Left ventricle myocardium inferior (tissue), 1 donor: ENCODE measurements around the gene STAP2. TPM values are rescaled to one million over a fixed set of nuclear protein-coding genes. Genes with fewer than 3 reads are reported as not detected.

Experiments used
- DNase-seq: peaks from one replicate; pipeline ENCODE4 v3.0.0-alpha.2; 2020
- H3K27ac ChIP-seq: fragments of 200-600 bp; replicated peaks from 2 replicates; pipeline ENCODE4 v1.8.0; 2021
- H3K27me3 ChIP-seq: fragments of 200-600 bp; 2 replicates; pipeline ENCODE4 v1.8.0; 2021; ENCODE audit warnings: low read depth
- H3K36me3 ChIP-seq: fragments of 200-600 bp; 2 replicates; pipeline ENCODE4 v1.8.0; 2021
- H3K4me1 ChIP-seq: fragments of 200-600 bp; 2 replicates; pipeline ENCODE4 v1.8.0; 2021
- H3K4me3 ChIP-seq: fragments of 200-600 bp; 2 replicates; pipeline ENCODE4 v1.8.0; 2021; ENCODE audit warnings: mild to moderate bottlenecking, moderate library complexity
- H3K9me3 ChIP-seq: fragments of 200-600 bp; replicated peaks from 2 replicates; pipeline ENCODE4 v1.8.0; 2021
- intact Hi-C: fragments of 100-400 bp; cut with micrococcal nuclease; formaldehyde crosslinking; loops from one replicate; pipeline ENCODE4 v1.11.0; 2022
- total RNA-seq: library from RNA; stranded (reverse); fragmentation: NEBNext Ultra II Directional; extraction: Animal tissue kit (Norgen Biotek cat#: 25700); gene quantifications from one replicate; pipeline ENCODE4 v1.2.1, GENCODE V29; 2021
- TF ChIP-seq, protein P1 (sequence below): fragments of 200-600 bp; IDR thresholded peaks from 2 replicates; pipeline ENCODE4 v1.8.0; 2021; ENCODE audit warnings: antibody characterized with exemption, mild to moderate bottlenecking, borderline replicate concordance
- donor health status: DM: no; HTN: yes; CAD: no; lungs with severe emphysema.

The STAP2 gene
- total RNA-seq, 1 donor from 2014 or later, result 2.6 TPM

DNA sequence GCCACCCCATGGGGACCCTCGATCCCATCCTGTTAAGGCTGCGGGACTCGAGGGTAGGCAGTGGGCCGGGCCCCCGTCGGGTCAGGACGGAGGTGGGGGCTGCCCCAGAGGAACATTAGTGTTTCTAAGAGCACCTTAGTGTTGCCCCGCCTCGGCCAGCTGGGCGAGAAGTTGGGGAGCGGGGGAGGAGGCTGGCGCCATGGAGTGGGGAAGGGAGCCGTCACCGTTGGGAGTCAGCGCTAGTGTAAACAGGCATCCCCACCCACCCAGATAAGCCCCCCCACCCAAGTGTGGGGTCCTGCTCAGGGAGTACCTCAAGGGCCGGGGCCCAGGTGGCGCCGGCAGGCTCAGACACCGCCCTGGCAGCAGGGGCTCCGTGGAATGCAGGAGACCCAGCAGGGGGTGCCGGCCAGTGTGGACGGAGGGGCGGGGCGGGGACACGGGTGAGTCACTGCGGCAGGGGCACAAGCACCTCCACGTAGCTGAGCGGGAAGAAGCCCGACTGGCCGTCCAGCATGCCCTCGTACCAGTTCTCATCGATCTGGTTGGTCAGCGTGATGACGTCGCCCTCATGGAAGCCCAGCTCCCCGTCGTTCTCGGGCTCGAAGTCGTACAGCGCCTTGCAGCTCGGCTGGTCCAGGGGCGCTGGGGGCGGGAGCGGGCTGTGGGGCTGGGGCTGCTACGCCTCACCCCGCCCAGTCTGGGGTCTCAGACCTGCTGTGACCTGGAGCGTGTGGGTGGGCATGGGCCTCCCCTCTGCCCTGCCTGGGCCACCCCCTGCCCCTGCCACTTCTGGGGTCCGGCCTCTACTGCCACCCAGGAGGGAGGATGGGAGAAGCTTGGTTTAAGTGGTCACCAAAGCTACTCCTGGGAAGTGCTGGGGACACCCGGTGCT, 22.8 kb upstream of the STAP2 start:
- Histone ChIP-seq H3K4me3 (no peak overlapping the region), H3K9me3 (no peaks in the 10 kb centered on the region), H3K27me3 (no peaks in the 10 kb centered on the region), H3K27ac (no peak overlapping the region), H3K4me1 (peaks cover 4% of the 10 kb centered on the region), H3K36me3 (peaks cover 74% of the 10 kb centered on the region)
- TF ChIP-seq, protein P1, sequence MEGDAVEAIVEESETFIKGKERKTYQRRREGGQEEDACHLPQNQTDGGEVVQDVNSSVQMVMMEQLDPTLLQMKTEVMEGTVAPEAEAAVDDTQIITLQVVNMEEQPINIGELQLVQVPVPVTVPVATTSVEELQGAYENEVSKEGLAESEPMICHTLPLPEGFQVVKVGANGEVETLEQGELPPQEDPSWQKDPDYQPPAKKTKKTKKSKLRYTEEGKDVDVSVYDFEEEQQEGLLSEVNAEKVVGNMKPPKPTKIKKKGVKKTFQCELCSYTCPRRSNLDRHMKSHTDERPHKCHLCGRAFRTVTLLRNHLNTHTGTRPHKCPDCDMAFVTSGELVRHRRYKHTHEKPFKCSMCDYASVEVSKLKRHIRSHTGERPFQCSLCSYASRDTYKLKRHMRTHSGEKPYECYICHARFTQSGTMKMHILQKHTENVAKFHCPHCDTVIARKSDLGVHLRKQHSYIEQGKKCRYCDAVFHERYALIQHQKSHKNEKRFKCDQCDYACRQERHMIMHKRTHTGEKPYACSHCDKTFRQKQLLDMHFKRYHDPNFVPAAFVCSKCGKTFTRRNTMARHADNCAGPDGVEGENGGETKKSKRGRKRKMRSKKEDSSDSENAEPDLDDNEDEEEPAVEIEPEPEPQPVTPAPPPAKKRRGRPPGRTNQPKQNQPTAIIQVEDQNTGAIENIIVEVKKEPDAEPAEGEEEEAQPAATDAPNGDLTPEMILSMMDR, result no peak
- intact Hi-C loops, result no loop called here
- DNase-seq, result no peak

DNA sequence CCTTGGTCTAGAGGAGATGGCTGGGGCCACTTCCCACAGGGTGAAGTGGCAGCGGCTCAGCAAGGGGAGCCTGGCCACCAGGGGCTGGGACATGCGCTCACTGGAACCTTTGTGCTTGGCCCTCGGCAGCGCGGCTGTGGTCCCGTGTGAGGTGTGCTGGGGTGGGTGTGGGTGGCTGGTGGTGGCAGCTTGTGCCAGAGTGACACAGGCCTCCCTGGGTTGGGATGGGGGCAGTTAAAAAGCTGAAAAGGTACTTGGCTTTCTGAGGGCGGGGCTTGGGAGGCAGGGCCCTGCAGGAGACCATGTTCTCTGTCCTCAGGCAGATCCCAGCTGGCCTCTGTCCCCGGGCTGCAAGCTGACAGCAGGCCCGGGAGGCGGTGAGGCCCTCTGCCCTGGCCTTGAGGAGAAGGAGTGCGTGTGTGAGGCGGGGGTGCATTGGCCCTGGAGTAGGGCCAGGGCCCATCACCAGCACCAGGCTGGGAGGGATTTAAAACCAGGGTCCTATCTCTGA, 22.1 kb upstream of the STAP2 start:
- TF ChIP-seq, protein P1, result no peak
- H3K36me3 ChIP-seq, result peaks cover 67% of the 10 kb centered on the region
- peaks cover 3% of the 10 kb centered on the region for H3K4me1 ChIP-seq
- no peak overlapping the region for H3K27ac ChIP-seq
- no peaks in the 10 kb centered on the region for H3K27me3 ChIP-seq
- no peak overlapping the region for H3K4me3 ChIP-seq
- no peaks in the 10 kb centered on the region for H3K9me3 ChIP-seq
- intact Hi-C loops, result no loop called here
- no peak for DNase-seq

DNA sequence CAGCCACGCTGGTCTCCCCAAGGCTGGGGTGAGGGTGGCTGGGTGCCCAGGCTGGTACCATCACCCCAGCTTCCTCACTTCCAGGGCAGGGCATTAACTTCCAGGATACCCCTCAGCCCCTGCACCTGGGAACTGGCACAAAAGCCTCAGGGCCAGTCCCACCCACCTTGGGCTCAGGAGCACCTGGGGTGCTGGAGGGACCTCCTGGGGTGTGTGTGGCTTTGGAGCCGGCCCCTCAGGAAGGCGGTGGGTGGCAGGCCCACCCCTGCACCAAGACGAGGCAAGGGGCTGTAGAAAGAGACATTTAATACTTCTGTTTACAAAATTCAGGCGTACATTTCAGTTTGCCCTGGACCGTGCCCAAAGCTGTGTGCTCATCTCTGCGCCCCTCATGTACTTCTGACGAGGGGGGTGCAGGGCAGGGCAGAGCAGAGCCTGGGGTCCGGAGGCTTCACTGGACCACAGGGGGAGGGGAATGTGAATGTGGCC, 21.5 kb upstream of the STAP2 start:
- Histone ChIP-seq H3K4me3 (no peak overlapping the region), H3K36me3 (peaks cover 62% of the 10 kb centered on the region), H3K27ac (no peak overlapping the region), H3K27me3 (no peaks in the 10 kb centered on the region), H3K4me1 (no peaks in the 10 kb centered on the region), H3K9me3 (no peaks in the 10 kb centered on the region)
- no peak for DNase-seq
- intact Hi-C loops, result no loop called here
- TF ChIP-seq, protein P1, result no peak

DNA sequence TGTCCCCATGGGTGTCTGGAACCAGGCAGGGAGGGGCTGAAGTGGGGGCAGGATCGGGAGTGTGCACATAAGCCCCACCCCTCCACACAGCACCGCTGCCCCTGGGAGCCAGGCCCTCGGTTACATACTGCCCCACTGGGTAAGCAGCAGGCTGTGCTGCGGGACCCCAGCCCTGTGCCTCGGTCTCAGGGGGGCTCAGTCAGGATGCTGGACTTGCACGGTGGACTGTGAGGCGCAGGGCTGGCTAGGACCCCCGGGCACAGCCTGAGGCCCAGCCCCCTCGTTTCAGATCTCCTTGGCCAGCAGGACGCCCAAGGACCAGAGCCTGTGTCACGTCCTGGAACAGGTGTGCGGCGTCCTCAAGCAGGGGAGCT, 21.0 kb upstream of the STAP2 start:
- Histone ChIP-seq H3K4me1 (no peaks in the 10 kb centered on the region), H3K9me3 (no peaks in the 10 kb centered on the region), H3K27ac (no peak overlapping the region), H3K4me3 (no peak overlapping the region), H3K36me3 (peaks cover 59% of the 10 kb centered on the region), H3K27me3 (no peaks in the 10 kb centered on the region)
- intact Hi-C loops, result no loop called here
- TF ChIP-seq, protein P1, result no peak
- no peak for DNase-seq

DNA sequence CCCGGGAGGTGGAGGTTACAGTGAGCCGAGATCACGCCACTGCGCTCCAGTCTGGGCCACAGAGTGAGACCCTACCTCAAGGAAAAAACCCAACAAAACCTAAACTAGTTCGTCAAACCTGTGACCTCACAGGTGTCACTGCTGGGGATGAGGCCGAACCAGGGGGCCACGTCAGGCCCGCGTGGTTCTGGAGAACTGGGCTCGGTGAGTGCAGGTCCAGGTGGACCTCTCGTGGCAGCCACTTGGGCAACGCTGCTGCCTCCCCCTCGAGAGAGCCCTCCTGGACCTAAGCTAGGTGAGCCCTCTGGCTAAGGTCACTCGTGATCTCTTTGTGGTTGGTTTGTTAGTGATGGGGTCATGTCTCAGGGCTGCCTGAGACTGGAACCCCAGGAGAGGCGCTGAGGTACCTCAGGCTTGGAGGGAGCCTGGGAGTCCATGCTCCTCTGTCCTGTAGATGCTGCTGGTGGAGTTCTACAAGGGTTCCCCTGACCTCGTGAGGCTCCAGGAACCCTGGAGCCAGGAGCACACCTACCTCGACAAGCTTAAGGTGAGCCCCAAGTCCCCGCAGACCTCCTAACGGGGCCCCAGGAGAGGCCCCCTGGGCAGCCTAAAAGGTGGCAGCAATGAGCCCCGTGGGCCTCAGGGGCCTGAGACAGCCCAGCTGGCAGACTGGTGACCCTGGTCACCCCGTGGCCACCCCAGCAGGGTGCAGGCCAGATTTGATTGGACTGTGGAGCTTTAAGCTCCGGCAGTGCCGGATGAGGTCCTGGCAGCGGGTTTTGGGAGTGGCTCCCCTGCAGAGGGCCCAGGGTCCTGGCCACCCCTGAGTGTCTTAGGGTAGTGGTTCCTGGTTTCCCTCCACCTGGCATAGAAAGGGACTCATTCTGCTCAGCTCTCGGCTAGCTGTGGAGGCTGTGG, 20.3 kb upstream of the STAP2 start:
- no peak overlapping the region for H3K4me3 ChIP-seq
- no peaks in the 10 kb centered on the region for H3K4me1 ChIP-seq
- DNase-seq, result no peak
- intact Hi-C loops, result no loop called here
- TF ChIP-seq, protein P1, result no peak
- H3K27ac ChIP-seq, result no peak overlapping the region
- H3K27me3 ChIP-seq, result no peaks in the 10 kb centered on the region
- peaks cover 53% of the 10 kb centered on the region for H3K36me3 ChIP-seq
- H3K9me3 ChIP-seq, result no peaks in the 10 kb centered on the region
